WTC11 (cell line): ENCODE results near the gene VAMP3. TPM values are rescaled to one million over a fixed set of nuclear protein-coding genes. Genes with fewer than 3 reads are reported as not detected.

ENCODE experiments used
- ATAC-seq: fragments of 200-7000 bp; cut with Tn5 transposase; 2 replicates; pipeline ENCODE4 v1.10.0; 2021; ENCODE audit warnings: mild to moderate bottlenecking, moderate library complexity
- CTCF ChIA-PET: fragments of 300-600 bp; sonication (Branson Sonifier 250); formaldehyde crosslinking; loops from one replicate; lab custom pipeline; 2021; ENCODE audit warnings: antibody characterized with exemption; lab: Charles Lee
- POLR2A ChIA-PET: fragments of 350-600 bp; sonication (Branson Sonifier 250); formaldehyde crosslinking; loops from one replicate; lab custom pipeline; 2021; ENCODE audit warnings: antibody characterized with exemption; lab: Charles Lee
- DNase-seq: peaks from one replicate; pipeline ENCODE4 v3.0.0; 2021; ENCODE audit warnings: low spot score
- H3K27ac Mint-ChIP-seq: 2 replicates; pipeline ENCODE4 v1.8.0; 2021; ENCODE audit warnings: mixed read lengths
- H3K27me3 Mint-ChIP-seq: 2 replicates; pipeline ENCODE4 v1.8.0; 2021; ENCODE audit warnings: low read depth, mild to moderate bottlenecking, moderate library complexity, mixed read lengths
- H3K36me3 Mint-ChIP-seq: 2 replicates; pipeline ENCODE4 v1.8.0; 2021; ENCODE audit warnings: mixed read lengths
- H3K4me1 Mint-ChIP-seq: 2 replicates; pipeline ENCODE4 v1.8.0; 2022; ENCODE audit warnings: mixed read lengths
- H3K4me3 Mint-ChIP-seq: 2 replicates; pipeline ENCODE4 v1.8.0; 2021; ENCODE audit warnings: mild to moderate bottlenecking, moderate library complexity, mixed read lengths
- H3K9me3 Mint-ChIP-seq: 2 replicates; pipeline ENCODE4 v1.8.0; 2021; ENCODE audit warnings: mixed read lengths
- CBFB ChIP-seq: sonication (generic); formaldehyde crosslinking; IDR thresholded peaks from 2 replicates; pipeline ENCODE4 v1.8.1; 2022; ENCODE audit warnings: mild to moderate bottlenecking, low read depth, missing genetic modification reagents
- ELF4 ChIP-seq: sonication (generic); formaldehyde crosslinking; IDR thresholded peaks from 2 replicates; pipeline ENCODE4 v1.8.1; 2022; ENCODE audit warnings: low read depth, mild to moderate bottlenecking, moderate library complexity, missing genetic modification reagents
- IRF2 ChIP-seq: sonication (generic); formaldehyde crosslinking; IDR thresholded peaks from 2 replicates; pipeline ENCODE4 v1.8.0; 2022; ENCODE audit warnings: low read depth, missing genetic modification reagents, borderline replicate concordance
- JAZF1 ChIP-seq: fragments of 250-450 bp; sonication (Bioruptor Pico); IDR thresholded peaks from 2 replicates; pipeline ENCODE4 v1.9.0; 2021; ENCODE audit warnings: moderate library complexity, mild to moderate bottlenecking, inconsistent platforms
- JUN ChIP-seq: sonication (generic); formaldehyde crosslinking; IDR thresholded peaks from 2 replicates; pipeline ENCODE4 v1.8.0; 2023; ENCODE audit warnings: mild to moderate bottlenecking, missing genetic modification reagents
- NFATC4 ChIP-seq: fragments of 250-450 bp; sonication (Bioruptor Pico); IDR thresholded peaks from 2 replicates; pipeline ENCODE4 v1.9.0; 2021; ENCODE audit warnings: mild to moderate bottlenecking
- NFE2L1 ChIP-seq: sonication (generic); formaldehyde crosslinking; IDR thresholded peaks from 2 replicates; pipeline ENCODE4 v1.8.1; 2023; ENCODE audit warnings: missing genetic modification reagents
- NR3C1 ChIP-seq: sonication (generic); formaldehyde crosslinking; conservative IDR thresholded peaks from 2 replicates; pipeline ENCODE4 v1.8.1; 2023; ENCODE audit warnings: low read depth, mild to moderate bottlenecking, missing genetic modification reagents
- ZNF138 ChIP-seq: sonication (generic); formaldehyde crosslinking; conservative IDR thresholded peaks from 2 replicates; pipeline ENCODE4 v1.8.1; 2022; ENCODE audit warnings: mild to moderate bottlenecking, moderate library complexity, missing genetic modification reagents
- ZNF396 ChIP-seq: fragments of 250-450 bp; sonication (Bioruptor Pico); IDR thresholded peaks from 2 replicates; pipeline ENCODE4 v1.8.0; 2021; ENCODE audit warnings: mild to moderate bottlenecking, moderate library complexity, borderline replicate concordance
- total RNA-seq: library from RNA; stranded (reverse); gene quantifications from 3 replicates; pipeline ENCODE4 v1.2.3, GENCODE V29; 2021
- TF ChIP-seq, protein P1 (sequence below): sonication (generic); formaldehyde crosslinking; conservative IDR thresholded peaks from 2 replicates; pipeline ENCODE4 v1.8.1; 2023; ENCODE audit warnings: mild to moderate bottlenecking, low read depth, missing genetic modification reagents, moderate library complexity
- TF ChIP-seq, protein P2 (sequence below): fragments of 250-450 bp; sonication (Bioruptor Pico); IDR thresholded peaks from 2 replicates; pipeline ENCODE4 v1.9.0; 2021; ENCODE audit warnings: mild to moderate bottlenecking
- TF ChIP-seq, protein P3 (sequence below): sonication (generic); formaldehyde crosslinking; IDR thresholded peaks from 2 replicates; pipeline ENCODE4 v1.8.1; 2023; ENCODE audit warnings: mild to moderate bottlenecking, missing genetic modification reagents

The VAMP3 gene
- total RNA-seq, 1 experiment from 2014 or later: 40.2 TPM

DNA sequence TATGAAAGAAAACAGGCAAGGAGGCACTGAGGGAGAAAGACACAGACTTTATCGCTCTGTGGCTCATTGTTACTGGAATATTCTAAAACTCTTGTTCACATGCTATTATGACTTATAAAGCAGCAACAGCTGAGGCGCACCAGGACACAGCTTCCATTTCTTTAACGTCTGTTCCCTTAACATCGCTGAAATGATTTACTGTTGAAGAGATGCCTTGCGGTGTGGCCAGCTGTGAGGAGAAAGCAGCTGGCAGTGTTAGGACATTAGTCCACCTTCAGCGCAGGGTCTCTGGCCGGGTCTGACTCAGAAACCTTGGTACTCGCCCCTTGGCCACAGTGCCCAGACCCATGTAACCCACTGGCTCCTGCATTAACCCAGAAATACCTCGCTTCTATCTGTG is 9.9 kb downstream of the VAMP3 start:
- no peak overlapping the region for H3K4me3 Mint-ChIP-seq
- ChIA-PET POLR2A (no interaction called here), CTCF (no interaction called here)
- TF ChIP-seq ZNF396 (no peak), CBFB (CRISPR knock-in tag) (no peak), ELF4 (CRISPR knock-in tag) (no peak), JAZF1 (no peak), NFATC4 (no peak)
- TF ChIP-seq, protein P1, sequence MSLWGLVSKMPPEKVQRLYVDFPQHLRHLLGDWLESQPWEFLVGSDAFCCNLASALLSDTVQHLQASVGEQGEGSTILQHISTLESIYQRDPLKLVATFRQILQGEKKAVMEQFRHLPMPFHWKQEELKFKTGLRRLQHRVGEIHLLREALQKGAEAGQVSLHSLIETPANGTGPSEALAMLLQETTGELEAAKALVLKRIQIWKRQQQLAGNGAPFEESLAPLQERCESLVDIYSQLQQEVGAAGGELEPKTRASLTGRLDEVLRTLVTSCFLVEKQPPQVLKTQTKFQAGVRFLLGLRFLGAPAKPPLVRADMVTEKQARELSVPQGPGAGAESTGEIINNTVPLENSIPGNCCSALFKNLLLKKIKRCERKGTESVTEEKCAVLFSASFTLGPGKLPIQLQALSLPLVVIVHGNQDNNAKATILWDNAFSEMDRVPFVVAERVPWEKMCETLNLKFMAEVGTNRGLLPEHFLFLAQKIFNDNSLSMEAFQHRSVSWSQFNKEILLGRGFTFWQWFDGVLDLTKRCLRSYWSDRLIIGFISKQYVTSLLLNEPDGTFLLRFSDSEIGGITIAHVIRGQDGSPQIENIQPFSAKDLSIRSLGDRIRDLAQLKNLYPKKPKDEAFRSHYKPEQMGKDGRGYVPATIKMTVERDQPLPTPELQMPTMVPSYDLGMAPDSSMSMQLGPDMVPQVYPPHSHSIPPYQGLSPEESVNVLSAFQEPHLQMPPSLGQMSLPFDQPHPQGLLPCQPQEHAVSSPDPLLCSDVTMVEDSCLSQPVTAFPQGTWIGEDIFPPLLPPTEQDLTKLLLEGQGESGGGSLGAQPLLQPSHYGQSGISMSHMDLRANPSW (CRISPR knock-in tag): no peak
- peaks cover 42% of the 10 kb centered on the region for H3K36me3 Mint-ChIP-seq
- ATAC-seq (no peak), DNase-seq (no peak)
- H3K4me1 Mint-ChIP-seq: peaks cover 10% of the 10 kb centered on the region
- H3K27me3 Mint-ChIP-seq: peaks cover 14% of the 10 kb centered on the region
- H3K9me3 Mint-ChIP-seq: 0 out of 2 replicates have a peak, but pooled peaks cover 6% of the 10 kb centered on the region
- H3K27ac Mint-ChIP-seq: no peak overlapping the region

DNA sequence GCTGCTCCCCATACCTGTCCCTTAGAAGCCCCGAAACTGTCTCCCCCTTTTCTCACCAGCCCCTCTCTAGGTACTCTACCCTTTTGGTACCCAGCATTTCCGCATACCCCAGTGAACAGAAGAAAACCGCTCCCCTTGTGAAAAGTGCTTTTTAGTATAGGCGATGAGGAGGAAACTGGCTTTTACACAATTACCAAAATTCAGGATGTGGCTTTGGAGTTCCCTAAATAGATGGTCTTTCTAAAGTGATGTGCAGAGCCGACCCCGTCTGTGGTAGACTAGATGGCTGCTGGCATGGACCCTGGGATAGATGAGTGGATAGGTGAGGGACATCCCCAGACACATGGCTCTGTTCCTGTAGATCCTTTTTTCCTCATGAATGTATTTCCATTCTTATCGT is 10.4 kb downstream of the VAMP3 start:
- no peak overlapping the region for H3K27ac Mint-ChIP-seq
- ATAC-seq (no peak), DNase-seq (no peak)
- H3K27me3 Mint-ChIP-seq: peaks cover 14% of the 10 kb centered on the region
- 0 out of 2 replicates have a peak, but pooled peaks cover 6% of the 10 kb centered on the region for H3K9me3 Mint-ChIP-seq
- CTCF ChIA-PET: no interaction called here
- H3K4me3 Mint-ChIP-seq: no peak overlapping the region
- peaks cover 42% of the 10 kb centered on the region for H3K36me3 Mint-ChIP-seq
- no peak for TF ChIP-seq IRF2 (CRISPR knock-in tag)
- TF ChIP-seq, protein P2, sequence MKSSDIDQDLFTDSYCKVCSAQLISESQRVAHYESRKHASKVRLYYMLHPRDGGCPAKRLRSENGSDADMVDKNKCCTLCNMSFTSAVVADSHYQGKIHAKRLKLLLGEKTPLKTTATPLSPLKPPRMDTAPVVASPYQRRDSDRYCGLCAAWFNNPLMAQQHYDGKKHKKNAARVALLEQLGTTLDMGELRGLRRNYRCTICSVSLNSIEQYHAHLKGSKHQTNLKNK (CRISPR knock-in tag): no peak
- TF ChIP-seq, protein P1 (CRISPR knock-in tag): no peak
- TF ChIP-seq NR3C1 (CRISPR knock-in tag): no peak
- TF ChIP-seq JUN: no peak
- TF ChIP-seq, all 79 proteins: peak for 0
- peaks cover 10% of the 10 kb centered on the region for H3K4me1 Mint-ChIP-seq
- POLR2A ChIA-PET: no interaction called here

DNA sequence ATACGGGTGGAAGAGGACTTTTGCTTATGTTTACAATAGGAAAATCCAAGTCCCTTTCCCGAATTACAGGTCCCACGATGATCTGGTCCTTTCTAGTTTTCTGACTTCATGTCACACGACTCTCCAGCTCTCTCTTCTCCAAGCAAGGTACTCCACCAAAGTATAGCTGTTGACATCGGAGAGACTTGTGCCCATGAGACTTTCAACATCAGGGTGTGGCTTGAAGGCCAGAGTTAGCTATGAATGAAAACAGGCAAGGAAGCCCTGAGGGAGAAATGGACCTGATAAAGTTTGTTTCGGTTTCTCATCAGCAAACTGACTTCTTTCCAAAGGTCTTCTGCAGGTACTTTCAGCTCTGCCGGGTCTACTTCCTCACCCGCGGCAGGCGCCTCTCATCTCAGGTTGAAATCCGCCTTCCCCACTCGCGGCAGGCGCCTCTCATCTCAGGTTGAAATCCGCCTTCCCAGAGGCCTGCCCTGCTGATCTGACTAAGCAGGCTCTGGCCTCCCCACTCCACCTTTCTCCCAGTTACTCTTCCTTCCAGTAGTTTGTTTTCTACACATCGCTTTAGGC is 10.9 kb downstream of the VAMP3 start:
- ChIA-PET CTCF (no interaction called here), POLR2A (no interaction called here)
- ATAC-seq: no peak
- TF ChIP-seq NFE2L1 (CRISPR knock-in tag) (no peak), IRF2 (CRISPR knock-in tag) (no peak), ZNF138 (no peak)
- TF ChIP-seq, protein P3, sequence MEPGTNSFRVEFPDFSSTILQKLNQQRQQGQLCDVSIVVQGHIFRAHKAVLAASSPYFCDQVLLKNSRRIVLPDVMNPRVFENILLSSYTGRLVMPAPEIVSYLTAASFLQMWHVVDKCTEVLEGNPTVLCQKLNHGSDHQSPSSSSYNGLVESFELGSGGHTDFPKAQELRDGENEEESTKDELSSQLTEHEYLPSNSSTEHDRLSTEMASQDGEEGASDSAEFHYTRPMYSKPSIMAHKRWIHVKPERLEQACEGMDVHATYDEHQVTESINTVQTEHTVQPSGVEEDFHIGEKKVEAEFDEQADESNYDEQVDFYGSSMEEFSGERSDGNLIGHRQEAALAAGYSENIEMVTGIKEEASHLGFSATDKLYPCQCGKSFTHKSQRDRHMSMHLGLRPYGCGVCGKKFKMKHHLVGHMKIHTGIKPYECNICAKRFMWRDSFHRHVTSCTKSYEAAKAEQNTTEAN (CRISPR knock-in tag): no peak
- TF ChIP-seq, all 79 proteins: peak for 0
- no peak overlapping the region for H3K27ac Mint-ChIP-seq
- peaks cover 43% of the 10 kb centered on the region for H3K36me3 Mint-ChIP-seq
- peaks cover 14% of the 10 kb centered on the region for H3K27me3 Mint-ChIP-seq
- DNase-seq: no peak
- H3K4me3 Mint-ChIP-seq: peak overlapping the region; percentile 74; the same call in 1 of the 2 replicates
- H3K4me1 Mint-ChIP-seq: peaks cover 10% of the 10 kb centered on the region
- 0 out of 2 replicates have a peak, but pooled peaks cover 6% of the 10 kb centered on the region for H3K9me3 Mint-ChIP-seq
